Measurements from ENCODE around the gene IQSEC1.

Gene IQSEC1

DNA sequence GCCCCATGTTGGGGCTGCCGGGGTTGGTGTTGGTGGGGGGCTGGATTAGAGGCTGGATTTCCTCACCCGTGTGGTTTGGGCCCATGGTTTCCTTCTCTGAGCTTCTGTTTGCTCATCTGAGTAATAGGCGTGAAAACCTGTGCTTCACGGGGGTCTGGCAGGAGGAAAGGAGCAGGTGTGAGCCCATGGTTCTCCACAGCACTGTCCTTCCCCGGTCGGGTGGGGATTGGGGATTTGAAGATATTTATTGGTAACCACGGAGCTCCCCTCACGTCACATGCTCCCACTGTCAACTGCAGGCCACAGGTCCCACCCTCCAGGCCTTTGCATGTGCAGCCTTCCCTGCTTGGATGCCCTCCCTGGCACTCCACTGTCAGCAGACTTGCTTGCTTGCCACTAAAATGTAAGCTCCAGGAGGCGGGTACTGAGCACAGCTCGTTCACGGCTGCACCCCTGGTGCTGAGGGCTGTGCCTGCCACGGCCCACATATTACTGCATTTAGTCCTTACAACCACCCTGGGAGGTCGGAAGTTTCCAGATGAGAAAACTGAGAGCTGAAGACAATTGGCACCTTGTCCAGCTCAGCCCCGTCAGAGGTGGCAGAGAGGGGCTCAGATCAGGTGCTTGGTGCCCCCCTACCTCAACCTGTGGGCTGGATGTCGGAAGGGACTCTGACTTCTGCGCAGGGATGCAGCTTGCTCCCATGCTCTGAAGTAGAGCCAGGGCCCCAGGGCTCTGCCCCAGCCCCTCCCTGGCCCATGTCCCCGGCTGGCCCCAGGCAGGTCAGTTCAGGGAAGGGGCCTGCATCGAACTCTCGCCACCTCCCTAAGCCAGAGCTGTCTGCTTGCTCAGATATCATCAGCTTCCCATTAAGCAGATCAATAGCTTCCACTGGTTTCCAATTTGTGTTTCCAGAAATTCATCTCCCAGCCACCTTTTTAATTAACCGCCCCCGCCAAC is 29.4 kb upstream of the IQSEC1 start:
- no peaks in the 10 kb centered on the region for H3K4me1 Mint-ChIP-seq (ENCODE audit: low read depth)
- H3K36me3 Mint-ChIP-seq (ENCODE audit: low read depth) = no peaks in the 10 kb centered on the region
- peaks cover 3% of the 10 kb centered on the region for H3K27me3 Mint-ChIP-seq (ENCODE audit: low read depth)
- no peaks in the 10 kb centered on the region for H3K9me3 Mint-ChIP-seq
- DNase-seq (ENCODE audit: low spot score) = no peak
- H3K27ac Mint-ChIP-seq = no peak overlapping the region
- no peak overlapping the region for H3K4me3 Mint-ChIP-seq

DNA sequence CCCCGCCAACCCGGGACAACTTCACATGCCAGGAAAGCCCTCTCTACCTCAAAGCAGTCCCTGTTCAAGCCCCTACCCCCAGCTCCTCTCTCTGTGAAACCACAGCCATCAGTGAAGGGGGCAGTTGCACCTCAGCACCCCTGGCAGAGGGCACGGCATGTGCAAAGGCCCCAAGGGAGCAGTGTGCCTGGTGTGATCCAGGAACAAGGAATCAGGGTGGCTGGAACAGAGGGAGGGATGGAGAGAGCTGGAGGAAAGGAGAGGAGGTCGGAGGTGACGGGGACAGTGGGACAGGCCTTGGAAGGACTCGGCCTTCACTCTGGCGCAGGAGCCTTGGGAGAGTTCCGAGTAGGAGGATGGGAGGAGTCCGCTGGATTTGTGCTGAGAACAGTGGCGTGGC is 26.5 kb upstream of the IQSEC1 start:
- Mint-ChIP-seq H3K27me3 (ENCODE audit: low read depth) (peaks cover 11% of the 10 kb centered on the region), H3K9me3 (no peaks in the 10 kb centered on the region), H3K4me3 (no peak overlapping the region), H3K36me3 (ENCODE audit: low read depth) (no peaks in the 10 kb centered on the region), H3K4me1 (ENCODE audit: low read depth) (no peaks in the 10 kb centered on the region), H3K27ac (no peak overlapping the region)
- no peak for DNase-seq (ENCODE audit: low spot score)

DNA sequence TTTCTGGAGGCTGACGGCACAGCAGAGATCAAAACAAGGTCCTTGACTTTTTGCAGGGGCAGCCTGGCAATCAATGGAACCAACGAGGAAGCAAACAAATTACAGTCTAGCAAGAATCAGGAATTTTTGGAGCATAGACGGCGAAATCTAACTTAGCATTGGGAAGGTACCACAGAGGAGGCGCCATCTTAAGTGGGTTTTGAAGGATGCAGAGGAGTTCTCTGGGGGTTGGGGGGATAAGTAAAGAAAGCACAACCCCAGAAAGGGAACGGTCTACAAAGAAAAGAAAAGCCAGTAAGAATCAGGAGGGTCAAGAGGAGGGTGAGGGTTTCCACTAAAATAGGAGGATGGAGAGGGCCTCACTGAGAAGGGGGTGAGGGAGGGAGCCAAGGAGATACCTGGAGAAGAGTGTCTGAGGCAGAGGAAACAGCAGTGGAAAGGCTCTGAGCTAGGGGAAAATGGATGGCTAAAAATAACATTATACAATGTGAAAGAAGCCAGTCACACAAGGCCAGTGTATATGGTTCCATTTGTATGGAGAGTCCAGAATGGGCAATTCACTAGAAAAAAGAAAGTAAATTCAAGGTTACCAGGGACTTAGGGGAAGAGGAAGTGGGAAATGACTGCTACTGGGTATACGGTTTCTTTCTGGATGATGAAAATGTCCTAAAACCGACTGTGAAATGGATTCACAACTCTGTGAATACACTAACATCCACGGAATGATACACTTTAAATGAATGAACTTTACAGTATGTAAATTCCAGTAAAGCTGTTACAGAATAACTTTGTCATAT is 25.2 kb upstream of the IQSEC1 start:
- no peak for DNase-seq (ENCODE audit: low spot score)
- no peaks in the 10 kb centered on the region for H3K36me3 Mint-ChIP-seq (ENCODE audit: low read depth)

DNA sequence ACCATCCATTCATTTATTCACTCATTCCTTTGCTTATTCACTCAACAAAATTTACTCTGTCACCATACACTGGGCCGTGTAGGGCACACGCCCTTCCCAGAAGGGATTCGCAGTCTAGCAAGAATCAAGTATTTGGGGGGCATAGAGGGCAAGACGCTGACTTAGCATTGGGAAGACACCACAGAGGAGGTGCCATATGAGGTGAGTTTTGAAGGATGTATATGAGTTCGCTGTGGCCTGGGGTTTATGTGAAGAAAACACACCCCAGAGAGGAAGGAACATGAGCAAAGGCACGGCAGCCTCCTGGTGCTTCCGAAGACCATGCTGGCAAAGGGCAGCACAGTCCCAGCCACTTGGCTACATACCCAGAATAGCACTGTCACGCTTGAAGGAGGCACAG is 23.1 kb upstream of the IQSEC1 start:
- H3K4me1 Mint-ChIP-seq (ENCODE audit: low read depth) = peaks cover 2% of the 10 kb centered on the region
- DNase-seq (ENCODE audit: low spot score) = no peak
- H3K27ac Mint-ChIP-seq = no peak overlapping the region
- H3K4me3 Mint-ChIP-seq = no peak overlapping the region
- H3K9me3 Mint-ChIP-seq = no peaks in the 10 kb centered on the region
- H3K27me3 Mint-ChIP-seq (ENCODE audit: low read depth) = peaks cover 19% of the 10 kb centered on the region
- H3K36me3 Mint-ChIP-seq (ENCODE audit: low read depth) = no peaks in the 10 kb centered on the region

More for the DNA sequence above, 25.2 kb upstream of the IQSEC1 start:
- Mint-ChIP-seq H3K4me3 (no peak overlapping the region), H3K4me1 (ENCODE audit: low read depth) (no peaks in the 10 kb centered on the region), H3K27ac (no peak overlapping the region), H3K27me3 (ENCODE audit: low read depth) (peaks cover 19% of the 10 kb centered on the region), H3K9me3 (no peaks in the 10 kb centered on the region)

DNA sequence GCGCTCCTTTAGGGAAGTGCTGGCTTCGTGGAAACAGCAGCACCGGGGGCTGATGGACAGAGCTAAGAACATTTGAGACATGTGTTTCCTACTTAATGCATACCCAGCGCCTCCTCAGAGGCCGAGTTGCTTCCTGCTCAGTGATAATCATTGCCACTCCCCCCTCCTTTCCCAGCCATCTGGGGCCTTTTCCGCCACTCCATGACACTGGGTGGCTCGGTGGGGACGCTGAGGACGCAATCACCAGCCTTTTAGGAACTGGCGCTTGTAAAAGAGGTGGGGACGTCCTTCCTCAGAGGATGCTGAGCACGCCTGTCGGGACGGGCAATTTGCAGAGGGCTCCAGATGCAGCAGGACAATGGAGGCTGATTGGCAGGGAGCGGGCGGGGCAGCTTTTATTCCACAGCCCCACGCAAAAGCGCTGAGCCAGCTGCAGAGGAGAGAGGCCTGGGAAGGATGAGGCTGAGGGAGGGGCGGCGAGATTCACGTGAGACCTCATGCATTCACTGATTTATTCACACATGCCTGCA is 22.2 kb upstream of the IQSEC1 start:
- Mint-ChIP-seq H3K9me3 (no peaks in the 10 kb centered on the region), H3K27me3 (ENCODE audit: low read depth) (peaks cover 19% of the 10 kb centered on the region), H3K27ac (no peak overlapping the region), H3K36me3 (ENCODE audit: low read depth) (no peaks in the 10 kb centered on the region), H3K4me1 (ENCODE audit: low read depth) (peaks cover 2% of the 10 kb centered on the region), H3K4me3 (no peak overlapping the region)
- no peak for DNase-seq (ENCODE audit: low spot score)

DNA sequence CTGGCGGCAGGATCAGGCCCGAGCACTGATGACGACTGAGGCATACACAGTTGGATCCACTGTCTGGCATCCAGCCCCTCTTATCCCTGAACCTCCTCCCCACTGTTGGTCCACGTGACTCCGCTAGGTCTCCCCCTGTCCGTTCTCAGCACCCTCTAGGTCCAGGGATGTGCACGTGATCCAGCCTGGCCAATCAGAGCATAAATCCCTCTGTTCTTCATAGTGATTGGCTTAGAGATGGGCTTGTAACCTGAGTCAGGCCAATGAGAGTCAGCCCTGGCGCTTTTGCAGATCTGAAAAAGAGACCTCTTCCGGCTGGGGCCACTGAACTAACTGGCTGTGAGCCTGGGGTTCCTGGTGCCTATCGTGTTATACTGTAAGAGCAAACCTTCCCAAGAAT is 20.5 kb upstream of the IQSEC1 start:
- DNase-seq (ENCODE audit: low spot score) = no peak
- peaks cover 2% of the 10 kb centered on the region for H3K4me1 Mint-ChIP-seq (ENCODE audit: low read depth)
- no peak overlapping the region for H3K4me3 Mint-ChIP-seq
- peaks cover 19% of the 10 kb centered on the region for H3K27me3 Mint-ChIP-seq (ENCODE audit: low read depth)
- no peaks in the 10 kb centered on the region for H3K36me3 Mint-ChIP-seq (ENCODE audit: low read depth)
- no peaks in the 10 kb centered on the region for H3K9me3 Mint-ChIP-seq
- no peak overlapping the region for H3K27ac Mint-ChIP-seq

DNA sequence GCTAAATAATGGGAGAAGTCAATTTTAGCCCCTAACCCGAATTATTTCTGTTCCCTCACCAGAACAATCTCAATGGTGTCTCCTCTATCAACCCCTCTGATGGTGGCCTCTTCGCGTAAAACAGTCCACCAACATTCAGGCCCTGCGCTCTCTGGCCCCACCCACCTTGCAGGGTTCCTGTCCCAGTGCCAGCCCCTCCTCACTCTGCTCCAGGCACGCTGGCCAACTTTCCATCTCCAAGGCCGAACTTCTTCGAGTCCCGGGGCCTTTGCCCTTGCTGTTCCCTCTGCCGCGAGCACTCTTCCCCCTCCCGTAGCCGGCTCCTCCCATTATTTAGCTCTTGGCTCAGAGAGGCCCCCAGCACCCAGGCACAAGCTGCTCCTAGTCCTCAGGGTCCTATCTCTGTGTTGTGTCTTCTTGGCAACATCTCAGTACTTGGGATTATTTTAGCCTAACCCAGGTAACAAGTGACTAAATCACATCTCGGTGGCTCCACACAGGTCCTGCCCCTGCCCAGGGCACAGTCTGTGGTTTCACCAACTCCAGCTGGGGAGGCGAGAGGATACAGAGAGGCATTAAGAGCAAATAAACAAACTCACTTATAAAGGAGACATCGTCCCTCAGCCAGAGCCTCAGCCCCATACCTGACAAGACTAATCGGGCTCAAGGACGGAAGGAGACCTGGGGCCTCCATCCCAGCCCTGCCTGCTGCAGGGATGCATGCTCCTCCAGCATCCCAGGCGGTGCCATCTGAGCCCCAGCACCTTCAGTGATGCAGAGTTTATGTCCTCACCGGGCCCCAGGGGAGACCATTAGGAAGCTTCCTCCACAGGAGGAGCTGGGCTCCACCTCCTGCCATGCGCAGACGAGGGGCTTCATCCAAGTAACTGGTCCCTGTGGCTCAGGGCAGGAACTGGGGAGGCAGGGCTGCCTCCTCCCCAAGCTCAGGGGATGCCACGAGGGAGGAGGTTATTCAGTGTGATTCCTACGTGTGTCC is 19.7 kb upstream of the IQSEC1 start:
- Mint-ChIP-seq H3K27me3 (ENCODE audit: low read depth) (peaks cover 19% of the 10 kb centered on the region), H3K9me3 (no peaks in the 10 kb centered on the region), H3K4me1 (ENCODE audit: low read depth) (peaks cover 2% of the 10 kb centered on the region), H3K27ac (no peak overlapping the region), H3K36me3 (ENCODE audit: low read depth) (no peaks in the 10 kb centered on the region), H3K4me3 (no peak overlapping the region)
- no peak for DNase-seq (ENCODE audit: low spot score)

DNA sequence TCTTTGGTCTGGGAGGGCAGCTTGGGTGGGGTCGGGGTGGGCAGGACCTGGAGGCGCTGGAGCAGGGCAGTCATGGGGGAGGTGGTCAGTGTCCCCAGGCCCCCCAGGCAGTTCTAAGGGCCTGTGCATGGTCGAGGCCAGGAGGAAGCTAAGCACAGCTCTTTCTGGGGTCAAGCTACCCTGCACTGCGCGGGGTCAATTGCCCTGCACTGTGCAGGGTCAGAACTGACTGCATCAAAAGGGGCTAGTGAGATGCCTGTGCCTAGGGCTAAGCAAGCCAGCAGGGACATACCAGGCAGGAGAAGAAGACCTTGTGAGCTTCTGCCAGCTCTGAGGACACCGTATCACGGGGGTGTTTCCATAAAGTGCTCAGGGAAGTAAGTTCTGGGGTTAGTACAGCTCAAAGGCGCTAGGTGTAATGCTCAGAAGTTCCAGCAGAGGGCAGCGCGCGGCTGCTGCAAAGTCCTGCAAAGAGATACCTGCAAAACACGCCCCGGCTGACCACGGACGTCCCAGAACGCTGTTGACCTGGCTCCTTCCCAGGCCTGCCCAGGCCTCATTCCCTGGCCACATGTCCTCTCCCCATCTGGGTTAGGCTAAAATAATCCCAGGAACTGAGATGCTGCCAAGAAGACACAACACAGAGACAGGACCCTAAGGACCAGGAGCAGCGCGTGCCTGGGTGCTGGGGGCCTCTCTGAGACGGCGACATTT is 18.8 kb upstream of the IQSEC1 start:
- H3K4me1 Mint-ChIP-seq (ENCODE audit: low read depth) = peaks cover 2% of the 10 kb centered on the region
- peak; percentile 55 for DNase-seq (ENCODE audit: low spot score)
- H3K36me3 Mint-ChIP-seq (ENCODE audit: low read depth) = no peaks in the 10 kb centered on the region
- no peaks in the 10 kb centered on the region for H3K9me3 Mint-ChIP-seq
- H3K27me3 Mint-ChIP-seq (ENCODE audit: low read depth) = peaks cover 19% of the 10 kb centered on the region
- H3K4me3 Mint-ChIP-seq = no peak overlapping the region
- H3K27ac Mint-ChIP-seq = no peak overlapping the region

DNA sequence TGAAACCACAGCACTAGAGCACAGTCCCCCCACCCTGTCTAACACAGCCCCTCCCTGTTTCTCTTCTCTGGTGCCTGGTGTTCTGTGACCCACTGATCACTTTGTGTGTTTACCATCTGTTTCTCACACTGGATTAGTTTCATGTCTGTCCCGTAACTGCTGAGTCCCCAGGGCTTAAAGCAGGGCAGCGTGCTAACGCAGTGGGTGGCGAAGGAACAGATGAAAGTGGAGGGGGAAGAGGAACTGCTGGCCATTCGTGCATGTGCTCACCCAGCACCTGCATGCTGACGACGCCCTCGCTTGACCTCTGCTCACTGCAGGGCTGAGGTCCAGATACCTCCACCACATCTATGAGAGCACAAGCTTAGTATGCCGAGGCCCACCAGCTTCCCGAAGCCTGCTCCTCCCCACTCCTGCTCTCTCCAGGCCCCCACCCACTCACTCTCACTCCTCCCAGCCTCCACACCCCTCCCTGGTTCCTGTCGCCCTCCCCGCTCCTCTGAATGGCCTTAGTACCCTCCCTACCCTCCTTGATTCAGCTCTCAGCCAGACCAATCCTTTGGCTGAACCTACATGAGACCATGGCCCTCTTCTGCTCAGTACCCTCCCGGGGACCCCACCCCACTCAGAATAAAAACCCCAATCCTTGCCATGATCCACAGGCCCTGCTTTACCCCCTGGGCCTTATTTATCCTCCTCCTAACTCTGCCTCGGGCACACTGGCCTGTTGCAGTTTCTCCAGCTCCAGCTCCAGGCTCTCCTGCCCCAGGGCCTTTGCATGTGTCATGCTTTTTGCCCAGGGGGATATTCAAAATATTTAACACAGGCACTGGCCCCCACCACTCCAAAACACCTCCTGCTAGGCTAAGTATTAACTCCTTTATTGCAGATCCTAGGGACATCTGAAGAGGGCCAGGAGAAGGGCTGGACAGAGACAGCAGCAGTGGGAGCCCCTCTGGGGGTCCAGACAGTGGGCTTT is 15.1 kb upstream of the IQSEC1 start:
- DNase-seq (ENCODE audit: low spot score) = no peak
- H3K27me3 Mint-ChIP-seq (ENCODE audit: low read depth) = no peaks in the 10 kb centered on the region
- H3K4me1 Mint-ChIP-seq (ENCODE audit: low read depth) = peaks cover 2% of the 10 kb centered on the region
- no peaks in the 10 kb centered on the region for H3K9me3 Mint-ChIP-seq
- H3K36me3 Mint-ChIP-seq (ENCODE audit: low read depth) = no peaks in the 10 kb centered on the region
- H3K27ac Mint-ChIP-seq = no peak overlapping the region
- H3K4me3 Mint-ChIP-seq = no peak overlapping the region

DNA sequence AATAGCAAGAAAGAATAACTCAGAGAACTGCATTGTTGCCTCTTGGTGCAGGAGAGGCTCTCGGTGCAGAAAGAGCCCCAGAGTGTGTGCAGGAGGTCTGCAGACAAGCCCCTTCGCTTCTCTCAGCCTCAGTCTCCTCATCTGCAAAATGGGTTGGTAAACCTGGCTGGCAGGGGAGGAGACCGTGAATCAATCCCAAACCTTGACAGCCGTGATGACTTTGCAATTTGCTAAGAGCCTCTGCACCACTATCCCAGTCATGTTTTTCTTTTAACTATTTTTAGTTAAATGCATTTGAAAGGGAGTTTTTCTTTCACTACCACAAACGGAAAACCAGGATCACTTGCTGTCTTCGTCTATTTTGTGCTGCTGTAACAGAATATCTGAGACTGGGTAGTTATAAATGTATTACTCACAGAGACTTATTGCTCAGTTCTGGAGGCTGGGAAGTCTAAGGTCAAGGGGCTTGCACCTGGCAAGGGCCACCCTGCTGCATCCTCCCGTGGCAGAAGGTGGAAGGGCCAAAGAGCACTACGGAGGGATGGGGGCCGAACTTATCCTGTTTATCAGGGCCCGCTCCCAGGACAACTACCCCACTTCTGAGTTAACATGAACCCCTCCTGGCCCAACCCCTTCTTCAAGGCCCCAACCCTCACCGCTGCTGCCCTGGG is 14.2 kb upstream of the IQSEC1 start:
- no peak overlapping the region for H3K4me3 Mint-ChIP-seq
- peaks cover 2% of the 10 kb centered on the region for H3K4me1 Mint-ChIP-seq (ENCODE audit: low read depth)
- H3K36me3 Mint-ChIP-seq (ENCODE audit: low read depth) = no peaks in the 10 kb centered on the region
- H3K27ac Mint-ChIP-seq = no peak overlapping the region
- H3K27me3 Mint-ChIP-seq (ENCODE audit: low read depth) = peaks cover 2% of the 10 kb centered on the region
- H3K9me3 Mint-ChIP-seq = no peaks in the 10 kb centered on the region
- no peak for DNase-seq (ENCODE audit: low spot score)

DNA sequence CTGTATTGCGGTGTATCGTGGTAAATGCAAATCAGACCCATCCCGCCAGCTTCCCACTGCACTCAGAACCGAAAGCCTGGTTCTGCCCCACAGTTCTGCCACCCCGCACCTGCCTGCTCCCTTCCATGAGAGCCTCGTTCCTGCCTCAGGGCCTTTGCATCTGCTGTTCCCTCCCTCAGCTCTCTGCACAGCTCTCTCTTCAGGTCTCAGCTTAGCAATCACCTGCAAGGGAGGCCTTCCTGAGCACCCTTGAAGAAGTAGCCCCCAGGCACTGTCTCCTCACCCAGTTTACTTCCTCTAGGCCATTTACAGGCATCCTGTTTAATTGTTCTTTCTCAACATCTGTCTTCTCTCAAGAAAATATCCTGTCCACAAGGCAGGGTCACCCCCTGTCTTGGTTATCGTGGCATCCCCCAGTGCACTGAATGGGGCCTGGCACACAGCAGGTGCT is 13.3 kb upstream of the IQSEC1 start:
- Mint-ChIP-seq H3K27me3 (ENCODE audit: low read depth) (peaks cover 2% of the 10 kb centered on the region), H3K36me3 (ENCODE audit: low read depth) (no peaks in the 10 kb centered on the region), H3K4me3 (no peak overlapping the region), H3K27ac (no peak overlapping the region), H3K4me1 (ENCODE audit: low read depth) (no peaks in the 10 kb centered on the region), H3K9me3 (no peaks in the 10 kb centered on the region)
- DNase-seq (ENCODE audit: low spot score) = no peak

DNA sequence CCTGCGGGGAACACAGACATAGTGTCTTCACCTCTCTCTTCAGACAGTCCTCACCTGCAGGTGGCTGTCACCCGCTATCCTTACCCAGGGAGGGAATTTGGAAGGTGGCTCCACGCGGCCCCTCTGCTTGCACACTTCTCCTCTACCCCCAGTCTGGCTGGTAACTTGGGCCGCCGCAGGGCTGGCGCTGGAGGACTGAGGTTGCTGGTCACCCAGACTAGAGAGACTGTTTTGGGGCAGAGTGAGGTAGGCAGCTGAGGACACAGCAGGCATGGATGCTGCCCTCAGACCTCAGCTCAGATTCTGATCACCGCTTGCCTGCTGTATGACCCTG is 12.6 kb upstream of the IQSEC1 start:
- no peak overlapping the region for H3K27ac Mint-ChIP-seq
- H3K4me3 Mint-ChIP-seq = no peak overlapping the region
- H3K9me3 Mint-ChIP-seq = no peaks in the 10 kb centered on the region
- DNase-seq (ENCODE audit: low spot score) = no peak
- no peaks in the 10 kb centered on the region for H3K36me3 Mint-ChIP-seq (ENCODE audit: low read depth)
- peaks cover 2% of the 10 kb centered on the region for H3K27me3 Mint-ChIP-seq (ENCODE audit: low read depth)
- H3K4me1 Mint-ChIP-seq (ENCODE audit: low read depth) = no peaks in the 10 kb centered on the region
